GM19240 (cell line): Measurements from ENCODE around the gene ZNF441.
A peak's percentile ranks its signal among the peaks of the same experiment; 100 is the strongest.
"Not testable (repeated sequence)": the region's sequence is repeated elsewhere in the genome, so short reads cannot be mapped to it uniquely, and the experiment has no call there.

Source experiments
- DNase-seq: peaks from one replicate; pipeline ENCODE4 v3.0.0; 2011; ENCODE audit warnings: low spot score; ENCODE audit not compliant: insufficient read length

The ZNF441 gene

GRCh38 chr19:11780431-11781020 lies 13.7 kb downstream of the ZNF441 start:
- no peak for DNase-seq

DNA sequence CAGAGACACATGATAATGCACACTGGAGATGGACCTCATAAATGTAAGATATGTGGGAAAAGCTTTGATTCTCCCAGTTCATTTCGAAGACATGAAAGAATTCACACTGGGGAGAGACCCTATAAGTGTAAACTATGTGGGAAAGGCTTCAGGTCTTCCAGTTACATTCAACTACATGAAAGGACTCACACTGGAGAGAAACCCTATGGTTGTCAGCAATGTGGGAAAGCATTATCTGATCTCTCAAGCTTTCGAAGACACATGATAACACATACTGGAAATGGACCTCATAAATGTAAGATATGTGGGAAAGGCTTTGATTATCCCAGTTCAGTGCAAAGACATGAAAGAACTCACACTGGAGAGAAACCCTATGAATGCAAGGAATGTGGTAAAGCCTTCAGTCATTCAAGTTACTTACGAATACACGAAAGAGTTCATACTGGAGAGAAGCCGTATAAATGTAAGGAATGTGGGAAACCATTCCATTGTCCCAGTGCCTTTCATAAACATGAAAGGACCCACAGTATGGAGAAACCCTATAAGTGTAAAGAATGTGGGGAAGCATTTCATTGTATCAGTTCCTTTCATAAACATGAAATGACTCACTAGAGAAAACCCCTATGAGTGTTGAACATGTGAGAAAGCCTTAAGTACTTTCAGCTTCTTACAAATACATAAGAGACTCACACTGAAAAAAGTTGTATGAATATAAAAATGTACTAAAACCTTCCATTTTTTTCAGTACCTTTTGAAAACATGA lies 14.7 kb downstream of the ZNF441 start:
- no peak for DNase-seq

DNA sequence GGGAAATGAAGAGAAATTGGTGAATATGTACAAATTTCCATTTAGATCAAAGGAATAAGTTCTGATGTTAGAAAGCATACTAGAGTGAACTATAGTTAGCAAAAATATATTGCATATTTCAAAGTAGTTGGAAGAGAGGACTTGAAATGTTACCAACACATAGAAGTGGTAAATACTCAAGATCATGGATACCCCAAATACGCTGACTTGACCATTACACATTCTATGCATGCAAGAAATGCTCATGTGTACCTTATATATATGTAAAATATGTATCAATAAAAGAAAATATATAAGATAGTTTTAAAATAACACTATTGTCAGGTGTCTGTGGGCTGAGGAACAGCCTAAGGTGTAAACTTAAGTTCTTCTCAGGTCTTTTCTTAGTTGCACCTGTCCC lies 17.0 kb downstream of the ZNF441 start:
- no peak for DNase-seq

DNA sequence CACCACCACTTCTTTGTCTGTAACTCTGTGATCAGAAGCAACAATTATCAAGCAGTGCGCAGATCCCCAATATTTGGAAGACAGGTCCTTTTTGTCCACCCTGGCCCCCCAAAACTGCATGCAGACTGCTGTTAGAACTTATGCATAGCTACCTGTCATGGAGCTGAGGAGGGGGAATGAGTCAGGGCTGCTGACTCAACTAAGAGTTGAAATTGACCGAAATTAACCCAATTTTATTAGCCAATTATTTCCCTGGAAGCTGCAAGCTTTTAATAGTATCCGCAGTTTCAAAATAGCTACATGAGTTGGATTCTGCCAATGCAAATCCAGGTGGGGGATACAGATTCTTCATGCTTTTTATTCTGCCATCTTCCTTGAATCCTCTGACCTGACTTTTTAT lies 17.6 kb downstream of the ZNF441 start:
- DNase-seq: no peak

DNA sequence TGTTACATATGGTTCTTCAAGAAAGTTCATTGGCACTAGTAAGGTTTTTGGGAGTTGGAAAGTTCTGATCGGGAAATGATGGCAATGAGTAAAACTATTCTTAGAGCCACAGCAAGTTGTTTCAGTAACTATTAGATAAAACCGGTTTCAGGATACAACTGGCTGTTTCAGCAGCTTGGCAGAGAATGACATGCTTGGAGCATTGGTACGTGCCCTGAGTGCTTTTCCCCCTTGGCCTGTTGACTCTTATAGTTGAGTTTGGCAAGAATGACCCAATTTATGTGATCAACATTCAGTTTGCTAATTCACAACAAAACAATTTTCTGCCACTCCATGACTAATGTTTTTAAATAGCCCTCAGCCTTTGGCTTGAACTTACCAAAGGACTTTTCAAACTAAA lies 20.7 kb downstream of the ZNF441 start:
- DNase-seq: no peak

DNA sequence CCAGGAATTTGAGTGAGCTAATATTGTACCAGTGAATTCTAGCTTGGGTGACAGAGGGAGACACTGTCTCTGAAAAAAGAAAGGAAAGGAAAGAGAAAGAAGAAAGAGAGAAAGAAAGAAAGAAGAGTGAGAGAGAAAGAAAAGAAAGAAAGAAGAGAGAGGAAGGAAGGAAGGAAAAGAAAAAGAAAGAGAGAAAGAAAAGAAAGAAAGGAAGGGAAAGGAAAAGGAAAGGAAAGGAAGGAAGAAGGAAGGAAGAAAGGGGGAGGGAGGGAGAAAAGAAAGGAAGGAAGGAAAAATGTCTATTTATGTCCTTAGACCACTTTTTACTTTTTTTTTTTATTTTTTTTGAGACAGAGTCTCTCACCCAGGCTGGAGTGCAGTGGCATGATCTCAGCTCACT lies 26.1 kb downstream of the ZNF441 start:
- DNase-seq: no peak

DNA sequence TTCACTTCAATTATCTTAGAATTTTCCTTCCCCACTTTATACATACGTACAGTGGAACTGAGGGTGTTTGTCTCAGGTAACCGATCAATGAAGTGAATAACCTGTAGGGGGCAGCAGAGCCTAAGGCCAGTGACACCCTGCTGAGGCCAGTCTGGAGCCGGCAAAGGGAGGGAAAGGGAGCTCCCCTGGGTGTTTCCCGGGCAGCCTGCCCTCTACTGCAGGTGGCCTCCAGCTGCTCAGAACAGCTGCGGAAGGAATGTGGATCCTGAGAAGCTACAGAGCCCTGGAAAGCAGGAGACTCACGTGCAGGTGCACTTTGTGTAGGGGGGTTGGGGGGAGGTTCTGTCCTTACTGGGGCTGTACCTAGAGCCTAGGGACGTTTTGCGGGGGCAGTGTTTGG lies 30.7 kb downstream of the ZNF441 start:
- peak; percentile 66 for DNase-seq

DNA sequence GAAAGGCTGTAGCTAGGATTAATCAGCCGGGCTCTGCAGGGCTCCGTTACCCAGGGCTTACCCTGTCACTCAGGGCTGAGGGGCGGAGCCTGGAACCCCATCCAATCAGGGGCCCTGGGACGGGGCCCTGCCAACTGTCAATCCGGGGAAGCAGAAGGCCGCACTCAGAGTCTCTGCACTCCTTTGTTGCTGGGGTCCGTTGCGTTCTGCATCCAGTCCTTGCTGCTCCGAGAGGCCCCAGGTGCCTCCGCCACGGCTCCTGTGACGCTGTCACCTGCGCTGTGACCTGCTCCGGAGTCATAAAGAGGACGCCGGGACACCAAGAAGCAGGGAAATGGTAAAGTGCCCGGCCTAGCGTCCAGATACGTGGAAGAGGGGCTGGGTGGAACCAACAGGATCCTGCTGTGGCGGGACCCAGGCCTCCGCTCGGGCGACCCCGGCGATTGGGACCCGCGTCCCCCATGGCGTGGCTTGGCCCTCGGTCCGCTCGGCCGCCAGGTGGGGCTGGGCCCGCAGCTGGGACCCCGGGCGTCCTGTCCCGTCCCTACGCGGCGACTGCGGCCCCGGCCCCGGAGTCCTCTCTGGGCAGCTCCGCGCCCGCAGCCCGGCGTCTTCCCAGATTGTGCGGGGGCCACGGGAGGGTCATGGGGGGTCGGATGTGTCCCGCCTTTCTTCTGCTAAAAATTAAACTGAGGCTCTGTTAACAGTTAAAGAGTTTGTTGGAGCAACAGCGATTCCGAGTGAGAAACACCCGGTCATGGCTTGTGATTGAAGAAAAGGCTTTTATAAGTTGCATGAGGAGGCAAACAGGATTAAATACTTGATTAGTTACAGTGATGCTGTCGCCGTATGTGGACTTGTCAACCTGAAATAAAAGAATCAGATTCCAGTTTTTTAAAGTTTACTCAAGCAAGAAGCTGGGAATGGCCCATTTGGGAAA lies 31.9 kb downstream of the ZNF441 start, which contains the start of gene ZNF491:
ZNF491 (plus strand) TSS at position 133 of the 940 bp plus-strand sequence. CDS start 7,431 bp downstream, outside the sequence.
- peak; percentile 90 for DNase-seq

- no peak for DNase-seq
Observed at GRCh38 chr19:11806354-11807098, 39.7 kb downstream of the ZNF441 start.

DNA sequence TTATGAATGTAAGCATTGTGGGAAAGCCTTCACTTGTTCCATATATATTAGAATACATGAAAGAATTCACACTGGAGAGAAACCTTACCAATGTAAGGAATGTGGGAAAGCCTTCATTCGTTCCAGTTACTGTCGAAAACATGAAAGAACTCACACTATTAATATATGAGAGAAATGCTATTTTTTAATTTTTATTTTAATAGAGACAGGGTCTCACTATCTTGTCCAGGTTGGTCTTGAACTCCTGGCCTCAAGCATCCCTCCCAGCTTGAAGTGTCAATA lies 40.2 kb downstream of the ZNF441 start:
- no peak for DNase-seq

DNA sequence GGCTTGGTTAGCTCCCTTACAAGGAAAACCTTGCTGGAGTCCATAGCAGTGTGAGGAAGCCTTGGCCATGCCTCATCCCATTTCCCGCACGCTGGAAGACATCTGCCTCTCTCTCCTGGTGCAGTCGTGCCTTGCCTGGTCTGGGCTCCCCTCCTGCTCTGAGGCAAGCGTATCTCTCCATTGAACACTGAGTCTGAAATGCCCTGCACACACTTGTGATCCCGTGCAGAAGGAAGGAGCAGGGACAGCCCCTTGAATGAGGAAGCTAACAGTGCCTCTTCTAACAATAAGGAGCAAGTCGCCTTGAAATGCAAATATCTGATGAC lies 46.9 kb downstream of the ZNF441 start:
- DNase-seq: peak; percentile 11

- DNase-seq: peak; percentile 95
Observed at GRCh38 chr19:11814029-11814699, 47.4 kb downstream of the ZNF441 start, which contains the start of gene ZNF440. Gene ZNF440, plus strand, starts transcription at chr19:11814273. Its CDS starts 175 bp downstream, at chr19:11814448.

GRCh38 chr19:11814700-11815035 lies 47.9 kb downstream of the ZNF441 start:
- DNase-seq: no peak

GRCh38 chr19:11821474-11822109 lies 54.8 kb downstream of the ZNF441 start:
- DNase-seq: no peak

DNA sequence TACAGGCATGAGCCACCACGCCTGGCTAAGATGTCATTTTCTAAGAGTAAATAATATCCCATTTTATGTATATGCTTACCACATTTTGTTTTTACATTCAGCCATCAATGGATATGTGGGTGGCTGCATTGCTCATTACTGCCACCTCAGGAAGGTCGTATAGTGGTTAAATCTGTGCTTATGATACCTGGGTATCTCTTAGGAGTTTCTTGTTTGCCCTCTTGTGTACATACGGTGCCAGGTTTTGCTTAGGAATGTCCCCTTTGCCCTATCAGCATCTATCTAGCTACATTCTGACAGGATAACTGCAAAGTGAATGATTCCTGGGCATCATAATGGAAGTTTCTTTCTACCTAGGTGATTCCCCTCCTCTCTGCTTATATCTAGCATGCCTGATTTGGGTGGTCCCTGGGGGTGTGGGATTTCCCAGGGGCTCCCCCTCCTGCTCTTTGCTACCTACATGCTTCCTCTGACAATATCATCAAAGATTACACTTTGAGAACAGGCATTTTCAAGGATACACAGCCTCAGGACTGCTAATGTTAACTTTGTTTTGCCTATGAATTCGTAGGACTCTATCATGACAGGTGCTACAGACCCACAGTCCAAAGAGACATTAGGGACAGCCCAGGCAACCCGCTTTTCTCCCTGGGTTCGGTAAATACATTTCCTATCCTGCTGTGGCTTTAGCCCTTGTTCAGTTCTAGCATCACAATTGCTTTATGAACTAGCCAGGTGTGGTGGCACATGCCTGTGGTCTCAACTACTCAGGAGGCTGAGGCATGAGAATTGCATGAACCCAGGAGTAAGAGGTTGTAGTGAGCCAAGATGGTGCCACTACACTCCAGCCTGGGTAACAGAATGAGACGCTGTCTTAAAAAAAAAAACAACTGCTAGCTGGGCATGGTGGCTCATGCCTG lies 62.4 kb downstream of the ZNF441 start:
- not testable (repeated sequence) for DNase-seq

DNA sequence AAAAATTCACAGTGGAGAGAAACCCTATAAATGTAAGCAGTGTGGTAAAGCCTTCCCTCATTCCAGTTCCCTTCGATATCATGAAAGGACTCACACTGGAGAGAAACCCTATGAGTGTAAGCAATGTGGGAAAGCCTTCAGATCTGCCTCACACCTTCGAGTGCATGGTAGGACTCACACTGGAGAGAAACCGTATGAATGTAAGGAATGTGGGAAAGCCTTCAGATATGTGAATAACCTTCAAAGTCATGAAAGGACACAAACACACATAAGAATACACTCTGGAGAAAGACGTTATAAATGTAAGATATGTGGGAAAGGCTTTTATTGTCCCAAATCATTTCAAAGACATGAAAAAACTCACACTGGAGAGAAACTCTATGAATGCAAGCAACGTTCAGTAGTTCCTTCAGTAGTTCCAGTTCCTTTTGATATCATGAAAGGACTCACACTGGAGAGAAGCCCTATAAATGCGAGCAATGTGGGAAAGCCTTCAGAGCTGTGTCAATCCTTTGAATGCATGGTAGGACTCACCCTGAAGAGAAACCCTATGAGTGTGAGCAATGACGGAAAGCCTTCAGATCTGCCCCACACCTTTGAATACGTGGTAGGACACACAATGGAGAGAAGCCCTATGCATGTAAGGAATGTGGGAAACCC lies 65.6 kb downstream of the ZNF441 start:
- no peak for DNase-seq

DNA sequence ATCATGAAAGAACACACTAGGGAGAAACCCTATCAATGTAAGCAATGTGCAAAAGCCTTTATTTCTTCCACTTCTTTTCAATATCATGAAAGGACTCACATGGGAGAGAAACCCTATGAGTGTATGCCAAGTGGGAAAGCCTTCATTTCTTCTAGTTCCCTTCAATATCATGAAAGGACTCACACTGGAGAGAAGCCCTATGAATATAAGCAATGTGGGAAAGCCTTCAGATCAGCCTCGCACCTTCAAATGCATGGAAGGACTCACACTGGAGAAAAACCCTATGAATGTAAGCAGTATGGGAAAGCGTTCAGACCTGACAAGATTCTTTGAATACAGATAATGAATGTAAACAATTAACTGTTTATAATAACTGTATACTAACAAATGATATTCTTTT lies 66.7 kb downstream of the ZNF441 start:
- DNase-seq: no peak
